GM18502 (cell line): ENCODE measurements around the gene CD28.

ENCODE experiments used
- ATAC-seq: cut with Tn5 transposase; IDR thresholded peaks from one replicate; pipeline ENCODE4 v1.9.1; 2021; ENCODE audit warnings: mild to moderate bottlenecking; ENCODE audit not compliant: unreplicated experiment, poor library complexity

The CD28 gene

DNA sequence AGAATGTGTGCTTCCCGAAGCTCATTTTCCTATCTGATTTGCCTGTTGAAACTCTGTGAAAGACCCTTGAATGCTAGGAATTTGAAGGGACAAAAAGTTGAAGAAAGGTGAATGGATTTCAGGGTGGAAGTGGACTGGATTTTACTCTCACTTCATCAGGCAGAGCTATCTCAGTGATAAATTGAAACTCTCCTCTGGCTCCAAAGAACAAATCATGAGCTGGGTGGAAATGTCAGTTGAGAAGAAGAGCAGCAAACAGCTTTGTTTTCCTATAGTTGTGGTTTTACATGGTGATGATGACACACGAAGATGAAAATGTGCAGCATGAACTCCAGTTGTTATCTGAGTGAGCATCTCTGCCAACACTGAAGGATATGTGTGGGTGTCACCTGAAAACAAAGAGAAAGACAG lies 34.4 kb downstream of the CD28 start:
- ATAC-seq, result no peak

DNA sequence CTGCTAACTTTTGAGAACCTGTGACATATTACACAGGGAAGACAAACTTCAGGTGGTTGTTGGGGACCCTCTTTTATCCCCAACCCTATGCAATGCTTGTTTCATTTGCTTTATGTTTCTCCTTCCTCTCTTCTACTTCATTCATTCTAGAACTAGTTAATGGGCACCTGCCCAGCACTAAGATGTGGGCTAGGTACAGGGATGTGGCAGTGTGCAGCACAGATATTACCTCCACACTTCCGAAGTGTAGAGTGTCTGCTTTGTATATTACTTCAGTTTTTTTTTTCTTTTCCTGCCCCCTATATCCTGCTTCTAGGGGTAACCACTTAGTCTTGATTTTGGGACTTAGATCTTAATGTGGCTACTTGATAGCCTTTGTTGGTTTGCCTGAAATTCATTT lies 35.1 kb downstream of the CD28 start:
- ATAC-seq, result no peak

DNA sequence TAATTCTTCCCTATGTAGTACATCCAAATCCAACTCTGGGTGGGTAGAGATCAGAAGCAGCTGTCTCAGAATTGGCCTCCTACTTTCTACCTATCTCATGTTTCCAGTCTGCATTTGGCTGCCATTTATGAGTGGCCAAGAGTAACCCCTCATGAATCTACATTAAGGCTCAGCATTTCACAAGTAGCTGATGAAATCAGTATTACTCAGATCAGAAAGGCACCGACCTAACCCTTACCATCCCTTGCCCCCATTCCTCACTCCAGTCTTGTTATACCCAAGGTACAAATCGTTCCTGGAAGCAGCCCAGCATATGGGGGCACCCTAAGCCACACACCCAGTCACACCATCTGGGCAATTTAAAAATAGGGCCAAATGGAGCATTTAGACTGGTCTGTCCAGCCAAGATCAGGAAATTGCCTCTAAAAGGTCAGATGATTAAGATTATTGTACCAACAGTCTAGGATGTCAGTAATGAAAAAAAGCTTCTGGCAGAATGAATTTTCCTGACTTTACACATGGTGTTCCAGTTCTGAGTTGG lies 37.1 kb downstream of the CD28 start:
- ATAC-seq, result no peak

DNA sequence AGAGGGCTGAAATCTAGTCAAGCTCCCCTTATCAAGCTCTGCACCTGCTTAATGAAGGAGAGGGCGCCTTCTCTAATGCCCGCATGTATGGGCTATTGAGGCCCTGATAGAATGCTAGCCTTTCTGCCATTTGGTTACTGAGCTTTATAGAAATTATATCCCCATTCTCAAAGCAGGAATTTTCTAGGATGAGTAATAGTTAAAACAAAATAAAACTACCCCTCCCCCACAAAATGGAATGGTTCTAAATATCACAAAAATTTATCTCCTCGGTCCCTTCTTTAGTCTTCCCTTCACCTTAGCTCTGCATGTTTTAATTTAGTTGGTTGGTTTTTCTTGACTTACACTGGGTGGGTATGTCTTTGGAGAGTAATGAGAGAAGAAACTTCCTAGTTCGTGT lies 37.7 kb downstream of the CD28 start:
- no peak for ATAC-seq

DNA sequence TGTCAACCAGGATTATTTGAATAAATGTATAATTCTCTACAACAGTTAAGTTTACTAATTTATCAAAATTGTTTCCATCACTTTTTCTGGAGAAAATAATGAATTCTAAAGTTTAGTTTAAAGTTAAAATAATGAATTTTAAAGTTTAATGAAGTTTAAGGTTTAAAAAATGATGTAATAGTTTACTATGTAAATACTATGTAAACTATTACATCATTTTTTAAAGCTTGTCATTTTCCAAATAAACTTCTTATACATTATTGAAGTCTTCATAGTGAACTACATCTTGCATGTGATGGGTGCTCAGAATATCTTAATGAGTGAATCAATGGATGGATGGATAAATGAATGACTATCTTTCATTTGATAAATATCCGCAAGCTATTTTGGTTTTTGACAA lies 38.8 kb downstream of the CD28 start:
- no peak for ATAC-seq

DNA sequence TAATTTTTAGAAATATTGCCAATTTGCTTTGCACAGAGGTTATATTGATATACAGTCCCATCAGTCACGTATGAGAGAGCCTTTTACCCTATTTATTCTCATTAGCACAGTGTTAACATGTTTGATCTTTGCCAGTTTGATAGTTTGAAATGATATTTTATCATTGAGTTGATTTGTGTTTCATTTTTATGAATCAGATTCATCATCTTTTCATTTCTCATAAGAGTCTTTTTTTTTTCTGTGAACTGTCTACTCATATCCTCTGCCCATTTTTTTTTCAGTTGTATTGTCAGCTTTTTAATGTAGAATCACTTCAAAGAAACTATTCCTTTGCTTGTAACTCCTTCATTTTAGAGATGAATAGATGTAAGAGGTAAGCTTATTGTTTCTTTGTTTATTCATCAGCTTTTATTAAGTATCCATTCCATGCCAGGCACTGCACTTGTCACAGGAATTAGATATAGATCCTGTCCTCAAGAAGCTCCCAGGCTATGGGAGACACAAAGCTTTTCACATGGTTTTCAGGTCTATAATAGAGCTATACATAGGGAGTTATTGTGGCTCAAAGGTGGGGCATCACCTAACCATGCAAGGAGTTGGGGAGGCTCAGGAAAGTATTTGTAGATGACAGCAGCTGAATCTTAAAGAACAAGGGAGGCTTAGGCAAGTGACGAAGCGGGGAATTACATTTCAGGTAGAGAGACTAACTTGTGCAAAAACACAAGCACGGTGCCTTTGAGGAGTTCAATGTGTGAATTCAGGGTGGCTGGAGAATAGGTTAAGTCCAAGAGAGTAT lies 42.1 kb downstream of the CD28 start:
- ATAC-seq, result no peak

DNA sequence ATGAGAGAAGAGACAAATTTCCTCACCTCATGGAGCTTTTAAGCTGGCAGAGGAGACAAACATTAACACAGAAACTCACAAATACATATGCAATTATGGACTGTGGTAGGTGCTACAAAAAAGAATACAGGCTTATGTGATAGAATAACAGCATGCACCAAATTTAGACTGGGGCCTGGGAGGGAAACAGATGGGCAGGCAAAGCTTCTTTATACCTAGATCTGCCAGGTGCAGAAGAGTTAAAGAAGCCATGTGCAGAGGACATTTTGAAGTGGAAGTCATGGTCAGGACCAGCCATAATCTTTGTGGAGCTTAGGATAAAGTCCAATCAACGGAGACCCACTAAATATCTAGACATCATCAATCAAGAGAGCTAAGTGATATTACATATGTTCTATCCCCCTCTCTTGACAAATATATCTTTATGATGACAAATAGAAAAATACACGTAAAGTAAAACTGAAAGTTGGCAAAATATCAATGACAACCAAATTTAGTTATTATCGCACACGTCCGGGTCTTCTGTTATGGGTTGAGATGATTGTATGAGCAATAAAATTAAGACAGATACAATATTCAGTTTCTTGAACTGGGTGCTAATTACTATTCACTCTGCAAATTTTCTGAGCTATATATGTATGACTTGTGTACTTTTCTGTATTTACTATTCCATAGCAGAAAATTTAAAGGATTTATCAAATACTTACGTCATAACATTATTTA lies 44.1 kb downstream of the CD28 start:
- ATAC-seq, result no peak

DNA sequence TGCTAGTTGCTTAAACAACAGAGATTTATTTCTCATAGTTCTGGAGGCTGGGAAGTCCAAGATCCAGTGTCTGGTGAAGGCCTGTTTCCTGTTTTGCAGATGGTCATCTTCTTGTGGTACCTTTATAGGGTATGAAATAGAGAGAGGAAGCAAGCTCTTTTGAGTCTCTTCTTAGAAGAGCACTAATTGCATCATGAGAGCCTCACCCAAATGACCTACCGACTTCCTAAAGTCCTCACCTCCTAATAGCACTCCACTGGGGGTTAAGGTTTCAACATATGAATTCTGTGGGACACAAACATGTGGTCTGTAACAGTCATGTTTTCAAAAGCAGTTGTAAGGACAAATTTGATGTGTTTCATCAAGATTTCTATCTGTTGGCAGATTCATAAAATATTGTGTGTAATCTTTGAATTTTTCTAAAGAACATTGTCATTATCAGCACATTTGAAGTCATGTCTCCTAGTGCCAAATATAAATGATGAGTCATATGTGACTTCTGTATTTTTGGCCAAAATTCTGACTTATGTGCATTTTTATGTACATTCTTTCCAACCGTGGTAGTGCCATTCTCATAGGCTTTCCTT lies 45.3 kb downstream of the CD28 start:
- ATAC-seq, result no peak

DNA sequence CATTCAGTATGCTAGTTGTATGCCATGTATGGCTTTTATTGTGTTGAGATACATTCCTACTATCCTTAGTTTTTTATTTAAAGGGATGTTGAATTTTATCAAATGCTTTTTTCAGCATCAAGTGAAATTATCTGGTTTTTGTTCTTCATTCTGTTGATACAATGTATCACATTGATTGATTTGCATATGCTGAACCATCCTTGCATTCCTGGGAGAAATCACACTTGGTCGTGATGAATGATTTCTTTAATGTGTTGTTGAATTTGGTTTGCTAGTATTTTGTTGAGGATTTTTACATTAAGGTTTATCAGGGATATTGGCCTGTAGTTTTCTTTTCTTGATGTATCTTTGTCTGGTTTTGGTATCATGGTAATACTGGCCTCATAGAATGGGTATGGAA lies 49.7 kb downstream of the CD28 start:
- no peak for ATAC-seq

DNA sequence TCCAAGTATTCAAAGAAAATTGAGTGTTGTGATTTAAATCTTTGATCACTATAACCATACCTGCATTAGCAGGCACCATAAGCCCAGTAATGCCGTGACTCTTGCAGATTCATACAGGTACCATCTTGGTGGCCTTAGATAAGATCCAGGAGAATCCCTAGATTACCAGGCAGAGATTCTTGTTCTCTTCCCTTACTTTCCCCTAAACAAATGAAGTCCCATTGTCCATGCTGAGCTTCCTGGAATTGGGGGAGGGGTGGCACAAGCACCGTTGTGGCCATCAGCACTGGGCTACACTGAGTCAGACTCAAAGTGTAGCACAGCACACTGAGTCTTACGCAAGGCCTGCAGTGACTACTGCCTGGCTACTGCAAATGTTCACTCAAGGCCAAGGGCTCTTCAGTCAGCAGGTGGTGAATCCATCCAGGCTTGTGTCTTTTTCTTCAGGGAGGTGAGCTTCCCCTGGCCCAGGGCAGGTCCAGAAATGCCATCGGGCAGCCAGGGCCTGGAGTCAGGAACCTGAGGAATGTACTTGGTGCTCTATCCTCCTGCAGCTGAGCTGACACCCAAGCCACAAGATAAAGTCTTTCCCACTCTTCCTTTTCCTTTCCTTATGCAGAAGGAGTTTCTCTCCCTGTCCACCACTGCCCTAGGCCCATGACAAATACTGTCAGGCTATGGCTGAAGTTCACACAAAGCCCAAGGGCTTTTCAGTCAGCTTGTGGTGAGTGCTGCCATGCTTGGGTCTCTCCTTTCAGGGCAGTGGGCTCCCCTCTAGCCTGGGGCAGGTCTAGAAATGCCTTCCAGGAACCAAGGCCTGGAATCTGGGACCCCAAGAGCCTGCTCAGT lies 52.6 kb downstream of the CD28 start:
- no peak for ATAC-seq

DNA sequence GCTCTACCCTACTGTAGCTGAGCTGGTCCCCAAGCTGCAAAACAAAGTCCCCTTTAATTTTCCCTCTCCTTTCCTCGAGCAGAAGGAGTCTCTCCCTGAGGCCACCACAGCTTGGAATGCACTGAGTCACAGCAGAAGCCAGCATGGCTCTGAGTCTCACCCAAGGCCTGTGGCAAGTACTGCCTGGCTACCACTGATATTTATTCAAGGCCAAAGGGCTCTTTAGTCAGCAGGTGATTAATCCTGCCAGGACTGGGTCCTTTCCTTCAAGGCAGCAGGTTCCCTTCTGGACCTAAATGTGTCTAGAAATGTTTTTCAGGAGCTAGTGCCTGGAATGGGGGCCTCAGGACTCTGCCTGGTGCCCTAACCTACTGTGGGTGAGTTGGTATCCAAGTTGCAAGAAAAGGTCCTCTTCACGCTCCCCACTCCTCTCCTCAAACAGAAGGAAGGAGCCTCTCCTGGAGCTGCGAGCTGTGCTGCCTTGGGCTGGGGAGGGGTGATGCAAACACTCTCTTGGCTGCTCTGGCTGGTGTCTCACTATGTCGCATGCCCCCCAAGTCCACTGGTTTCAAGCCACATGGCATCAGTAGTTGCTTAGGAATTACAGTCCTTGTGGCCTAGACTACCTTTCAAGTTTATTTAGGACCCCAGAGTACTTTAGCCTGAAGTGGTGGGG lies 53.4 kb downstream of the CD28 start:
- ATAC-seq, result no peak

DNA sequence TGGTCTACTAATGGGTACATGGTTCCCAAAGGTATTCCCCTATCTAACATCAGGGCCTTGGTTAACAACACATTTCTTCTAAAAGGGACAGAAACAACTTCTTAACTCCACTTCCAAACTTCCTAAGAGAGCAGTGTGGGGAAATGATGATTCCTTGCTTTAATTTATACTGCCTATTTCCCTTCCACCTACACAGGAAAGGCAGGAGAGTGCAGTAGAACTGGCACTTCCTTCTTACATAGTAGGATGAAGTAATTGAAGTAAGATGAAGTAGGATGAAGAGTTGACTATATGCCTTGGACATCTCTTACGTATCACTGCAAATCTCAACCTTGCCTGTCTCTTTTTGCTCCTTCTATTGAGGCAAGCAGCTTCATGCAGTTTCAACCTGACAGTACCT lies 54.7 kb downstream of the CD28 start:
- ATAC-seq, result no peak

DNA sequence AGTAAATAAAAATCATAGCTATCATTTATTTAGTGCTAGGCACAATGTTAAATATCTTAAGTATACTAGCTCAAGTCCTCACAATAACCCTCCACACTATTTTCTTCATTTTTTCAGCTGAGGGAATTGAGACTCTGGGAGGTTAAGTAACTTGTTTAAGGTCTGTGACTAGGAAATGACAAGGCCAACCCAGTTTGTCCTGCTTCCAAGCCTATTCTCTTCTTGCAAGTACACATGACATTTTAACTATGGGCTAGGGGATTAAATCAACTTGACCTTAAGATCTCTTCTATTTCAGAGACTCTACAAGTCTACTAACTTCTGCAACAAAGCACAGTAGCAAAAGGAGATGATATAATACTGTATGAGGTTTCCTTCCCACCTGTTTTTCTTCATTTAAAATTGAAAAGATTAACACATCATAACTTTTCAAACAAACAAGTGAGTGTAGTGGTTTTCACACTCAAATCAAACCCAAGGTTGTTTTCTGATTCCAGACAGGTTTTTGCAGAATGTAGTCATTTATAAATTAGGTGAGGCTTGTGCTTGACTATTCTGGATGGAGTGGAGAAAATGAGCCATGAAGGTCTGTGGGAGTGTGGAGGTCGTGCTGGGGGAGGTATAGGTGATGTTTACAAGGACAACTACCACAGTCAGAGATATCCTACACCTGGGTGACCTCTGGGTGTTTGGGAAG lies 57.0 kb downstream of the CD28 start:
- no peak for ATAC-seq

DNA sequence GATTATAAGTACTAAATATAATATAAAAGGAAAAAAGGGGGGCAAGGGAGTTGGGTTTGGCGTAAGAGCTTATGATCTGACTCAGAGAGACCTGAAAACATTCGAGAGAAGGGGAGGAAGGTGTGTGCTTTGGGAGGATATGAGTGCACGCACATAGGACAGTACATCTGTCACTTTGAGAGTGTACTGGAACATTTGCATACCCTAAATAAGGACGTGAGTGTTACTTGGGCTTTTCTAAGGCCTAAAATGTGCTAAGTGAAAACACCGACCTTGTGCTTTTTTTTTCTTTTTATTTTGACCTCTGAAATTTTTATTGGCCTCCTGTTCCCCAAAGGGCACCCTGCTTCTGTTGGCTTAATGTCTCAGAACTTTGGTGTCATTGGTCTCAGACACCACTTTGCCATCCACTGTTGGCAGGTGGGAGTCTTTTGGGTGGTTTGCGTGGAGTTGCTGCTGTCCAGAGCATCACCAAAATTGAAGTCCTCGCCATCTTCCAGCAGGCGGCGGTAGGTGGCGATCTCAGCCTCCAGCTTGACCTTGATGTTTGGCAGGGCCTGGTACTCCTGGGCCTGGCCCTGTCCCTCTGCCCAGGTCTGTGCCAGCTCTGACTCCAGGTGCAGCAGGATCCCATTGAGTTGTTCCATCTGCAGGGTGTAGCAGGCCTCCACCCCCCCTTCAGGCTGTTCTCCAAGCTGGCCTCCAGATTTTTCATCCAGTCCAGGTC lies 57.7 kb downstream of the CD28 start:
- peak; percentile 71 for ATAC-seq

DNA sequence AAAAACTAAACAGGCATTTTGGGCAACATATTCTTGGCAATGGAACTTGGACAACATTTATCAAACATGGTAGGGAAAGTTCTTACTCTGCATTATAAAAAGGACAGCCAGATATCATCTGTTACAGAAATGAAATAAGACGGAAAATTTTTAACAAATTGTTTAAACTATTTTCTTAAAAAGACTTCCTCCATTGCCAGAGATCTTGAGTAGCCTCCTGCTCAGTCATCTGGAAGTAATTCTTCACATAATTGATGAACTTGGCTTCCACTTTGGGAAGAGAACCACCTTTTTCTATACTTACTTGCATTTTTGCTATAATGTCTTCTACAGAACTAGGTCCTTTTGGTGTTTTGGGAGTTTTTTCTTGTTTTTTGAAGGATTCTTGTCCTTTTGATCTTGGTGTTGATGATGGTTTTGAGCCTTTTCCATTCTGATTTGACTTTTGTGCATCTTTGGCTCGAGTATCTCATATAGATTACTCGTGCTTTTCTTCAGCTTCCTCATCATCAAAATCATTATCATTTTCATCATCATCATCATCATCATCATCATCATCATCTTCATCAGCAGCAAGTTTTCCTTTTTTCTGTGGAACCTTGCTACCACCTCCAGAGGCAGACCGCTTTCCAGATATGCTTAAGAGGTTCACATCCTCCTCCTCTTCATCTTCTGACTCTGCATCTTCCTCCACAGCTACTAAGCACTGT lies 66.2 kb downstream of the CD28 start:
- no peak for ATAC-seq

DNA sequence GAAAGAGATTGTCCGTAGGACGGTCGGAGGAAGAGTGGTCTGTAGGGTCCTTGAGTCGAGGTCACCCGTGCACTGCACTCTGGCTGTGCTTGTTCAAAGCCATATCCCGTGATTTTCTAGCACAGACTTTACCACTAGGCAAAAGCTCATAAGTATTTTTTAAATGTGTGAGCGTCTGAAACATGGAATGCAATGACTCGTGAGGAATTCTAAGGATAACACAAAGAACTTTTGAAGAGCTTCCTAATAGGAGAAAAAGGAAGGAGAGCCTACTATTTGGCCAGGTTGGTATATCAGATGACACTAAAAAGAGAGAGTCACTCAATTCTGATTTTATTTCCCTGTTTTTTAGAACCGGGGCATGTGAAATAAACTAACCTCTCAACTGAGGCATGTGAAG lies 68.3 kb downstream of the CD28 start:
- no peak for ATAC-seq

DNA sequence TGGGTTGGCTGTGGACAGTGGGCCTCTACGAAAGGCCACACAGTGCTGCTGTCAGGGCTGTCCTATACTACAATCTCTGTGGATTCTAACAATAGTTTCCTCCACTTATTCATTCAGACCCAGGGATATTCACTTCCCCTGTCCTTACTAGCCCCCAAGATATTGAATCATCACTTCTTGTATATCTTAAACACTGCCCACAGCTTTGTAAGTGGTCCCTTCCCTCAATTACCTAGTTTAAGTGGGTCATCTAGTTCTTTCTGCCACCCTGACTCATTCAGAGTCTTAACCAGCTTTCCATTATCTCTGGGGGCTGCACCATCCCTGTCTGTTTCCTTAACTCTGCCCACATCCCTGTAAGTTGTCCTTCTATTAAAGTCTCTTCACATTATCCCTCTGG lies 69.2 kb downstream of the CD28 start:
- ATAC-seq, result no peak

DNA sequence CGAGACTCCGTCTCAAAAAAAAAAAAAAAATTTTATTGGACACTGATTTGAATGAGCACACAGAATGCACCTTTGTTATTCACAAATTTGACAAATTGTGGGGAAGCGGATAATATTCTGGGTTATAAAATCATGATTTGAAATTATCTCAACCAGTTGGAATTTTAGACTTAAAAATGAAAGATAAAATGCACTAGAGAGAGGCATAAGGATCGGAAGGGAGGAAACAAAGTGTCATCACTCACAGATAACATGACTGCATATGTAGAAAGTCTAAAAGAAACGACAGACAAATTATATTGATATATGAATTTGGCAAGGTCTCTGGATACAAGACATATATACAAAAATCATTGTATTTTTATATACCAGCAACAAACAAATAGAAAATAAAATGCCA lies 70.6 kb downstream of the CD28 start:
- ATAC-seq, result no peak
